GM18907 (cell line): ENCODE measurements around the gene TMEM117.

ENCODE experiments used
- ATAC-seq: cut with Tn5 transposase; IDR thresholded peaks from one replicate; pipeline ENCODE4 v1.9.1; 2021; ENCODE audit warnings: mild to moderate bottlenecking, moderate library complexity; ENCODE audit not compliant: unreplicated experiment

The TMEM117 gene

DNA sequence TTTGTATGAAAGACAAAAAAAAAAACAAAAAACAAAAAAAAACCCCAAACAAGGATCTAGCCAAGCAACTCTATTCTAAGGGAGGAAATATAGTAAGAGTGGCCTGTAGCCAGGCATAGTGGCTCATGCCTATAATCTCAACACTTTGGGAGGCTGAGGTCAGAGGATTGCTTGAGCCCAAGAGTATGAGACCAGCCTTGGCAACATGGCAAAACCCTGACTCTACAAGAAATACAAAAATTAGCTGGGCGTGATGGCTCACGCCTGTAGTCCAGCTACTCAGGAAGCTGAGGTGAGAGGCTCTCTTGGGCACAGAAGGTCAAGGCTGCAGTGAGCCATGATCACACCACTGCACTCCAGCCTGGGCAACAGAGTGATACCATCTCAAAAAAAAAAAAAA, 47.9 kb downstream of the TMEM117 start:
- ATAC-seq: no peak

- no peak for ATAC-seq
These were observed 49.0 kb downstream of the TMEM117 start for GRCh38 chr12:43884683-43885410.

DNA sequence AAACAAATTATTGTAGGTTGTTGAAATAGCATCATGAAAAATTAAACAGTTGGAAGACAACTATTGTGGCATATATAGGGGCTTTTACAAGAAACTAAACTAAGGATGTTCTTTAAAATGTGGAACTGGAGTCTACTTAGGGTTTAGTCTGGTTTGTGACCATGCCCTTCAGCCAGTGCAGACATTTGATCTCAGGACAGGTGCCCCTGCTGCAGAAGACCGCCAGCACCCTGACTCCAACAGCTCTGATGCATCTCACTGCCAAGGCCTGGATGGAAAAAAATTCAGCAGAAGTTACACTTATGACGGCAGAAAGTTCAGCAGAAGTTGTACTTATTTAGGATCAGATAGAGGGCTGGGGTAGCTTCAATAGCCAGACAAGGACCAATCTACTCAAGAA, 51.5 kb downstream of the TMEM117 start:
- no peak for ATAC-seq

DNA sequence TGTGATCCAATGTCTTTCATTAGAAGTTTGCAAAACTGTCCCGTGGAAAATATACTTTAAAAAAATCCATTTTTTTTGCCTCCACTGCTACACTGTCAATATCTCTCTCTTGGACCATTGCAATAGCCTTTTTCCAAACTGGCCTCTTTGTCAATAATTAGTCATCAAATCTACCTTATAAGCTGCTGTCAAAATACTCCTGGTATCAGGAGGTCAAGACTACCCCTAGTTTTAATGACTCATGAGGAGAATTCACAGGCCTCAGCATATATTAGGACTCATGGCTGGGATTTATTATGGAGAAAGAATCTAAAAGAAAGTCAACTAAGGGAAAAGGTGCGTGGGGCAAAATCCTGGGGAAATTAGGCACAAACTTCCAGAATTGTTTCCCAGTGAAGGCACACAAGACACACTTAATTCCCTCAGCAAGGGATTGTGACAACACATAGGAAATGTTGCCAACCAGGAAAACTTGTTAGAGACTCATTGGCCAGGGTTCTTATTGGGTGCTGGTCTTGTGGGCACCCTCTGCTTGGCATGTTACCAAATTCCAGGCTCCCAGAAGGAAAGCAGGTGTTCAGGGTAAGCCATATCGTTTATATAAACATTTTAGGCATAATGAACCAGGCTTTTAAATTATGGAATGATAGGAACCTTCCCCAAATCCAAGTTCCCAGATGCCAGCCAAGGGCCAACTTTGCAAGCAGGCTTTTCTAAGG, 56.1 kb downstream of the TMEM117 start:
- ATAC-seq: no peak

DNA sequence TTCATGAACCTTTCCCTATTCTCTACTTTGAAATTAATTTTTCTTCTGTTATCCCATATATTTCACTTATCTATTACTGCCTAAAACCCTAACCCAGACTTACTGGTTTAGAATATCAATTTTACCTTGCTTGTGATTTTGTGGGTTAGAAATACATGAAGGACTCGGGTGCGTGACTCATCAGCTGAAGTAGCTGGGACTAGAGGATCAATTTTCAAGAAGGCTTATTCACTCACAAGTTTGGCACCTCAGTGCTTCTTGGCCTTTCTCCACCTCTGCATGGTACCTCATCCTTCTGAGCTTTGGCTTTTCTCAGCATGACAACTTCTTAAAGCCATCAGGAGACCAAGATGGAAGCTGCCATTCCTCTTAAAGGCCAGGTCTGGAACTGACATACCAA, 57.8 kb downstream of the TMEM117 start:
- no peak for ATAC-seq

- no peak for ATAC-seq
These were observed 59.8 kb downstream of the TMEM117 start for GRCh38 chr12:43895580-43896206.

- no peak for ATAC-seq
These were observed 60.6 kb downstream of the TMEM117 start for GRCh38 chr12:43896496-43896895.

DNA sequence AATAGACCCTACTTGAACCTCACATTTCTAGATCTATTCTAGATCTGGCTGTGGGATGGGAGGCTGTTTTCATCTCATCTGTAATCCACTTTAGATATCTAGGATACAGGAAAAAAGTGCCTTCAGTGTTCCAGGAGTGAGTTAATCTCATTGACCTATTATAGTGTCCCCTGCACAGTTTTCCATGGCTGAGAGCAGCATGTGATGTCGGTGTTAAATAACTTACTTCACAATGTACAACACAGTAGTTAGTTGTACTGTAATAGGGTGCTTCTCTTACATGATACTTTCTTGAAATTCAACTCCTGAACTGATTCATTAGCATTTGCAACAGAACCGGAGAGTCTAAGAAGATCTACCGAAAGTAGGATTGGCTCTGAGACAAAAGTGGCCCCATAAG, 62.6 kb downstream of the TMEM117 start:
- ATAC-seq: no peak

DNA sequence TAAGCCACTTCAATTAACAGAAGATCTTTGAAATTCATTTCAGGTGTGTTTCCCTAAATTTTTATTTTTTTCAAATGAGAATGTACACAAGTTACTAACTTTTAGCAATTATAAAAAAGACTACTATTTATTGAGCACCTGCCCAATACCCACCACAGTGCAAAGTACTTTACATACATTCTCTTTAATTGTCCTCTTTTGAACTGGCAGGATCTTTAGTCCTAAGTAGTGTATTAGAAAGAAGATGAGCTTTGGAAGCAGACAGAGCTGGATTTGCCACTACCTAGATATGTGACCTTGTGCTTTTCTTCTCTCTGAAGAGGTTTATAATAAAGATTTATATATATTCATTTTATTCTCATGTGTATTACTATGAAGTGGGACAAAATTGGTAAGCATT, 63.7 kb downstream of the TMEM117 start:
- no peak for ATAC-seq

DNA sequence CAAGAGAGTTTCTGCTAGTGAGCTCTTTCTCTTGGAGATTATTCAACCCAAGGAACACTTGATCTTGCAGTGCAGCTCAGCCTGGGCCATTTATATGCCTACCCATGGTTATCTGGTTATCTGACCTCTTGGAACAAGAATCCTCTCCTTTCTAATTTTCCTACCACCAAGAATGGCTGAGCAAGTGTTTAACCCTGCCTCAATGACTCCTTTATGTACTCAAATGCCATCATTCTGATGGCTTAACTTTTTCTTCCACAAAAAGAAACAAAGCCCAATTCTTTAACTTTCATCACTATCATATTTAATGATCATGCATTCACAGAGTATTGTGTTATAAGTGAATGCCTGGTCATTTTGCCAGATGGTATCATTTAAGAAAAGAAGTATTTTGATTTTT, 67.8 kb downstream of the TMEM117 start:
- ATAC-seq: no peak

GRCh38 chr12:43912859-43913258, 77.0 kb downstream of the TMEM117 start:
- ATAC-seq: no peak

DNA sequence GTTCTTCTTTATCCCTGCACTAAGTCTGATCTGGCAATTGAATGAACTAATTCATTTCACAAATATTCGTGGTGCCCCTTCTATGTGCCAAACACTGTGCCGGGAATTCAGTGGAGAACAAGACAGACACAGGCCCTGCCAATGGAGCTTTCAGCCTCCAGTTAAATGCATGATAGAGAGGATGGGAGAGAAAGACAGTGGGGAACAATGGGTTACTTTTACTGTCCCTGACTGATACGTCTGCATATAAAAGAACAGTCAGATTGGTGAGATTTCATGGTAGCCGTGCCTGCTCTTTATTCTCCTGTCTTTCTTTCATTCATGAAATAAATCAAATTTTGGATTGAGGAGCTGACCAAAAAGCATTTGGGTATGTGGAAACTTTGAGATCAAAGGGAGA, 78.5 kb downstream of the TMEM117 start:
- ATAC-seq: no peak

DNA sequence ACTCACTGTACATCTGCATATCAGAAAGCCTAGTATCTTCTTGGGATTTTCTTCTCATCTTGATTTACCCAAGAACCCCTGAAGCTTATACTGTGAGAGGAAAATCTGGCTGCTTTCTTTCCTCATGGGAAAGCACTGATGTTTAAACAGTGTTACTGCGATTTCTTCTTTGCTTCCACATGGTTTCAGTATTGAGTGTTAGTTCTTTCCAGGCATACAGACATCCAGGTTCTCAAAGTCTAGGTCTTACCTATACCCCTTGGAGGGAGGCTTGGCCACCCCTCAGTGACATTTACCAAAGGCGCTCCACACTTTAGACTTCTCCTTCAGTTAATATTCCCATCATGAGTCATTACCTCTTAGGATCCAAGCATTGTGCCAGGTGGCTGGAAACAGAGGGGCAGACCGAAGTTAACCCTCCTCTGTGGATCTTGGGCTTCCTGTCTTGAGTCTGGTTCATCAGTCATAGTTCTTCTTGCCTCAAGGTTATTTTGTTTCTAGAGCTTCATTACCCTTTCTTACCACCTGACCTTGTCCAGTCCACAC, 79.1 kb downstream of the TMEM117 start:
- ATAC-seq: no peak

- ATAC-seq: no peak
These were observed 82.0 kb downstream of the TMEM117 start for GRCh38 chr12:43917896-43918295.

DNA sequence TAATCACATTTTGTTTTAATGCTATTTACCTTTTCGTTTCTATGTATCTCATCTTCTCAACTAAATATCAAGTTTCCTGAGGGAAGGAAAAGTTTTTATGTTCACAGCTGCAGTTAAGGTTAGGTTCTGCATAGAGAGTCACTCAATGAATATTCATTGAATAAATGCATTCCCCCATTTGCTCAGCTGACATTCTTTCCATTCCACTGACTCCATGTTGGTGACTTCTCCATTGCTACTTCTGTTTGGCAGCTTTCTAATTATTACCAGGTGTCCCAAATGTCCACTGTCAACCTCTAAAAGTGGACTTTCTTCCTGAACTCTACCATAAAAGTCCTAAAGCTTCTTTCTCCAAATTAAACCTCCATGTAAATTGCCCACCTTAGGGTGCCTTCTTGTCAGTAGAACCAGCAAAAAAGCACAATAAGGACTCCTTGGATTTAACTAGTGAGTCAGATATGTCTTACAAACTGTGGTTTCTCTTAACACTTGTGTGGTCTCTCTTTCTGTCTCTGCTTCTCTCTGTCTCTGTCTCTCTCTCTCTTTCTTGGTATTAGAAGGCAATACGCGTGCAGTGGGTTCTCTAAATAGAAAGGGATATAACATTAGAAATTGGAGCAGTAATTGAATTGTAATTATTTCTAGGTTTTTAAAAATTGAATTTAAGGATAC, 85.9 kb downstream of the TMEM117 start:
- no peak for ATAC-seq

GRCh38 chr12:43930032-43930431, 94.2 kb downstream of the TMEM117 start:
- ATAC-seq: no peak

DNA sequence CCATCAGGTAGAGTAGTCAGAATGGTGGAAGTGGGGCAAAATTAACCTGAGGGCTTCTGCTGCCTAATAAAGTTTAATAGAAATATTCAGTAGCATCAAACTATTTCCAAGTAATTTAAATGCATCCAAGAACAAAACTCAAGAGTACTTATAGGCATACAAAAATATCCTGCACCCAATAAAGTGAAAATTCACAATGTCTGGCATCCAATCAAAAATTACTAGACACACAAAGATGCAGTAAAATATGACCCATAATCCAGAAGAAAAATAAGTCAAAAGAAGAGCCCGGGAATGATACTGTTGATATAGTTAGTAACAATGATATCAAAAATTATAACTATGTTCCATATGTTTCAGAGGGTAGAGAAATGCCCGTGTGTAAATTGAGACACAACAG, 95.3 kb downstream of the TMEM117 start:
- no peak for ATAC-seq

- ATAC-seq: no peak
These were observed 99.7 kb downstream of the TMEM117 start for GRCh38 chr12:43935581-43935980.

GRCh38 chr12:43937947-43938346, 102.1 kb downstream of the TMEM117 start:
- peak; percentile 60 for ATAC-seq

DNA sequence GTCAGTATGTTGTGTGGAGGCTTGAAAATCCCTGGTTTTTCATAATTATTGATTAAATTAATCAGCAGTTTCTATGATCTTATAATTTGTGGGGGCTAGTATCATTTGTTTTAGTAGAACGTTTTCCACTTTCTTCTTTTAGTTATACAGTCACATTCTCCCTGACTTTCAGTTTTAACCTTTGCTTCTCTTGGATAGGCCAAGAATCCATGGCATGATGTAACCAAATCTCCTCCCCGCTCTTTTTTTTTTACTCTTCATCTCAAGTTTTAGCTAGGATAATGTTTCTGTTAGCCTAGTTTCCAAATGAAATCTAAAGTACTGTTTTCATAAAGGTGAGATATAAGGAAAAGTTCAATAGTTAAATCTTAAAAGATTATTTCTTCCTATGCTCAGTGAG, 106.5 kb downstream of the TMEM117 start:
- ATAC-seq: no peak

GRCh38 chr12:43945983-43946382, 110.1 kb downstream of the TMEM117 start:
- no peak for ATAC-seq
